ENCODE data around the gene PLSCR1.
A peak's percentile ranks its signal among the peaks of the same experiment; 100 is the strongest.

The PLSCR1 gene, protein sequence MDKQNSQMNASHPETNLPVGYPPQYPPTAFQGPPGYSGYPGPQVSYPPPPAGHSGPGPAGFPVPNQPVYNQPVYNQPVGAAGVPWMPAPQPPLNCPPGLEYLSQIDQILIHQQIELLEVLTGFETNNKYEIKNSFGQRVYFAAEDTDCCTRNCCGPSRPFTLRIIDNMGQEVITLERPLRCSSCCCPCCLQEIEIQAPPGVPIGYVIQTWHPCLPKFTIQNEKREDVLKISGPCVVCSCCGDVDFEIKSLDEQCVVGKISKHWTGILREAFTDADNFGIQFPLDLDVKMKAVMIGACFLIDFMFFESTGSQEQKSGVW

GRCh38 chr3:146544002-146544928, at the start of gene PLSCR1:
TSS of gene PLSCR1 (minus strand) at chr3:146544607. CDS start at chr3:146536552, 8,055 bp downstream.
- Histone ChIP-seq H3K4me2 (peak within 1 kb of the TSS; percentile 97), H3K36me3 (ENCODE audit: insufficient read depth) (no peaks in the 10 kb centered on the region), H2AFZ (ENCODE audit: low read depth) (peak within 1 kb of the TSS; percentile 77), H3K27ac (peak within 1 kb of the TSS; percentile 77), H3K79me2 (ENCODE audit: insufficient read depth, low read depth) (peaks cover 53% of the 10 kb centered on the region), H3K9ac (peak within 1 kb of the TSS; percentile 85), H3K4me1 (ENCODE audit: low read depth, poor library complexity, severe bottlenecking) (peaks cover 84% of the 10 kb centered on the region), H4K20me1 (ENCODE audit: insufficient read depth) (no peaks in the 10 kb centered on the region), H3K4me3 (IDR thresholded peaks at IDR 0.05; ENCODE audit: insufficient read depth, low read depth, low read length) (peak within 1 kb of the TSS; percentile 69), H3K27me3 (ENCODE audit: insufficient read depth, low read depth) (no peaks in the 10 kb centered on the region)
- TF ChIP-seq CTCF (conservative IDR thresholded peaks at IDR 0.05; ENCODE audit: low read depth, low read length) = no peak

DNA sequence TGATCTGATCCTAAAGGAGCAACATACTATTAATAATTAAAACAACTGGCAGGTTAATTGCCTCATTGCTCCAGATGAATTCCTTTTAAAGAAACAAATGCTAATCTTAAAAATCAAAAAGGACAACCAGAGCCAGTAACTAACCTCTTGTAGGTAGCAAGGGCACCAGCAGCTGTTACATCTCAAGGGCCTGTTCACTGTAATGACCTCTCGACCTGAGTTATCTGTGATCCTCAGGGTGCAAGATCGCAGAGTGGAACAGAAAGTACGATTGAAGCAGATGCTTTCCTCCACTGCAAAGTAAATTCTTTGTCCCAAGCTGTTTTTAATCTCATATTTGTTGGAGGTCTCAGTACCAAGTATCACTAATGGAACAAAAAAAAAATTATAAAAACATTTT, 49.4 kb upstream of the PLSCR1 start:
- peaks cover 3% of the 10 kb centered on the region; the same call in 1 of the 2 replicates for H3K36me3 ChIP-seq (ENCODE audit: insufficient read depth)
- H3K27me3 ChIP-seq (ENCODE audit: insufficient read depth, low read depth) = no peaks in the 10 kb centered on the region
- TF ChIP-seq CTCF (conservative IDR thresholded peaks at IDR 0.05; ENCODE audit: low read depth, low read length) = no peak
- no peak overlapping the region for H3K9ac ChIP-seq
- no peaks in the 10 kb centered on the region for H4K20me1 ChIP-seq (ENCODE audit: insufficient read depth)
- no peaks in the 10 kb centered on the region for H3K4me1 ChIP-seq (ENCODE audit: low read depth, poor library complexity, severe bottlenecking)
- no peak overlapping the region for H3K4me2 ChIP-seq
- H3K79me2 ChIP-seq (ENCODE audit: insufficient read depth, low read depth) = no peaks in the 10 kb centered on the region
- no peak overlapping the region for H3K4me3 ChIP-seq (IDR thresholded peaks at IDR 0.05; ENCODE audit: insufficient read depth, low read depth, low read length)
- no peak overlapping the region for H2AFZ ChIP-seq (ENCODE audit: low read depth)
- H3K27ac ChIP-seq = no peak overlapping the region

- H3K4me3 ChIP-seq (IDR thresholded peaks at IDR 0.05; ENCODE audit: insufficient read depth, low read depth, low read length) = no peak overlapping the region
- H3K27me3 ChIP-seq (ENCODE audit: insufficient read depth, low read depth) = no peaks in the 10 kb centered on the region
- H3K4me1 ChIP-seq (ENCODE audit: low read depth, poor library complexity, severe bottlenecking) = no peaks in the 10 kb centered on the region
- H3K27ac ChIP-seq = no peak overlapping the region
- H3K4me2 ChIP-seq = no peak overlapping the region
- TF ChIP-seq CTCF (conservative IDR thresholded peaks at IDR 0.05; ENCODE audit: low read depth, low read length) = no peak
- H3K9ac ChIP-seq = no peak overlapping the region
- H4K20me1 ChIP-seq (ENCODE audit: insufficient read depth) = no peaks in the 10 kb centered on the region
- no peaks in the 10 kb centered on the region for H3K36me3 ChIP-seq (ENCODE audit: insufficient read depth)
- no peaks in the 10 kb centered on the region for H3K79me2 ChIP-seq (ENCODE audit: insufficient read depth, low read depth)
- H2AFZ ChIP-seq (ENCODE audit: low read depth) = no peak overlapping the region
These were observed 46.1 kb upstream of the PLSCR1 start for GRCh38 chr3:146590521-146590920.

GRCh38 chr3:146589899-146590508, 45.6 kb upstream of the PLSCR1 start:
- Histone ChIP-seq H3K4me1 (ENCODE audit: low read depth, poor library complexity, severe bottlenecking) (no peaks in the 10 kb centered on the region), H3K79me2 (ENCODE audit: insufficient read depth, low read depth) (no peaks in the 10 kb centered on the region), H3K9ac (no peak overlapping the region), H3K27me3 (ENCODE audit: insufficient read depth, low read depth) (no peaks in the 10 kb centered on the region), H3K36me3 (ENCODE audit: insufficient read depth) (no peaks in the 10 kb centered on the region), H4K20me1 (ENCODE audit: insufficient read depth) (no peaks in the 10 kb centered on the region), H3K4me2 (no peak overlapping the region), H3K4me3 (IDR thresholded peaks at IDR 0.05; ENCODE audit: insufficient read depth, low read depth, low read length) (no peak overlapping the region), H3K27ac (no peak overlapping the region), H2AFZ (ENCODE audit: low read depth) (no peak overlapping the region)
- TF ChIP-seq CTCF (conservative IDR thresholded peaks at IDR 0.05; ENCODE audit: low read depth, low read length) = peak; percentile 75

Measured in KMS-11 (cell line).